Measurements from ENCODE around the gene NXN.
"Not testable (repeated sequence)": the region's sequence is repeated elsewhere in the genome, so short reads cannot be mapped to it uniquely, and the experiment has no call there.

The NXN gene

DNA sequence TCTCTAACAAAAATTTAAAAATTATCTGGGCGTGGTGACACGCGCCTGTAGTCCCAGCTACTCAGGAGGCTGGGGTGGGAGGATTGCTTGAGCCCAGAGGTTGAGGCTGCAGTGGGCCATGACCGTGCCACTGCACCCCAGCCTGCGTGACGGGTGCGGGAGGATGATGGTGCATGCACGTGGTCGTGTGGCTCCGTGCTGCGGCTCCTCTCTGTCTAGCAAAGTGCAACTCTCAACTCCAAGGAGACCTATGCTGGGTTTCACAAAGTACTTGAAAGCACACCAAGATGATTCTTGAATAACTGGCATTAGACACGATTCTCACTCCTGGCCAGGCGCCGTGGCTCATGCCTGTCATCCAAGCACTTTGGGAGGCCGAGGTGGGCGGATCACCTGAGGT, 25.8 kb downstream of the NXN start:
- no peak for DNase-seq (ENCODE audit: low read depth)

GRCh38 chr17:952592-952991, 27.0 kb downstream of the NXN start:
- DNase-seq (ENCODE audit: low read depth), result not testable (repeated sequence)

DNA sequence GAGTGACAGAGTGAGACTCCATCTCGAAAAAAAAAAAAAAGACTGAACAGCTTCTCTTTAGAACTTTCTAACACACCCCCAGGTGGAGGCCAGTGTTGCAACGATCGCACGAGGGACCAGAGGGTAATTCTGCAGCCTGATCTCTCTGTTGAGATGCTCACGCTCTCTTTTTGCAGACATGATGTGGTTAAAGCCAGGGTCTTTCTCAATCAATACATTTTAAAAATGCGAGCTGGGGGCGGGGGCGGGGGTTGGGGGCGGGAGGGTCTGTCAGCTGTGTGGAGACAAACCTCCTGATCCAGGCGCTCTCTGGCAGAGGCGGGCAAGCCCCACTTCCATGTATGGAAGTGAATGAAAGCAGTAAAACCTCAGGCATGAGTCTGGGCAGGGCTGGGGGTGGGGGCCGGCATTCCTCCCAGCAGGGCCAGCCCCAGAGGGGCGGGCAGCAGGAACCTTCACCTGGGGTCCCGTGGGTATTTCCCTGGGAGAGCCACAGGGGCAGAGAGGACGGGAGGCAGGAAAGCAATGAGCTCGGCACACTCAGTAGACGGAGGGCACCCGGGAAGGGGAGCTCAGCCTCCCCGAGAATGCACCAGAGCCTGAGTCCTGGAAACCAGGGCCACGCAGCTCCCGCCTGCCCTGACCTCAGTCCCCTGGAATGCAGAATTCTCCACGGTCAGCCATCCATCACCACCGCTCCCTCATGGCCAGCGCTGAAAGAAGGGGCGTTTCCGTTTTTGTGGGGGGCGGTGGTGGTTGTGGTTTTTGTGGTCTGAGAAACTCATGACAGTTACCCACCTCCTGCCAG, 28.0 kb downstream of the NXN start:
- DNase-seq (ENCODE audit: low read depth), result no peak

DNA sequence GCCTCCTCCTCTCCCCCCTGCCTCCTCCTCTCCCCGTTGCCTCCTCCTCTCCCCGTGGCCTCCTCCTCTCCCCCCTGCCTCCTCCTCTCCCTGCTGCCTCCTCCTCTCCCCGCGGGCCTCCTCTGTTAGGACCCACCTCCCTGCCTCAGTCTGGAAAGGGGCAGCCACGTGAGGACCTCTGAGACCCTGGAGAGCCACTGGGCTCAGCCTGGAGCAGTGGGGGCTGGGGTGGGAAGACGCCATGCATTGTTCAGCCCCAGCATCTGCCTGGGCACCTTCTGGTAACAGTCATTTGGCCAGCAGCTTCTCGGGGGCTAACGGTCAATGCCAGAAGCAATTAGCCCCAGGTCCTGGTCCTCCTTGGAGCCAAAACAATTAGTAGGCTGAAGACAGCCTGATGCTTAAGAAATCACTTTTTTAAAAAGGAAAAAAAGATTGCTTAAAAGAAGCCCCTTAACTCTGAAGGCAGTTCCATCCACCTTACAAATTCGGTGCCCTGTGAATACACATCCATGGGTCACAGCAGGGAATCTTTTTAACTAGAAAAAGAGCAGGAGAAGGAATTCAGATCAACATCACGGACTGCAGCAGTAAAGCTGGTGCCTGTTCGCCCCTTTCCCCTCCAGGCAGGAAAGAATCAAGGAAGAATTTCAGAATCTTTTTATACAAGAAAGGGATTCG, 29.8 kb downstream of the NXN start:
- DNase-seq (ENCODE audit: low read depth), result no peak

- DNase-seq (ENCODE audit: low read depth), result no peak
Observed at GRCh38 chr17:948284-948852, 31.2 kb downstream of the NXN start.

GRCh38 chr17:946510-947236, 32.9 kb downstream of the NXN start:
- no peak for DNase-seq (ENCODE audit: low read depth)

DNA sequence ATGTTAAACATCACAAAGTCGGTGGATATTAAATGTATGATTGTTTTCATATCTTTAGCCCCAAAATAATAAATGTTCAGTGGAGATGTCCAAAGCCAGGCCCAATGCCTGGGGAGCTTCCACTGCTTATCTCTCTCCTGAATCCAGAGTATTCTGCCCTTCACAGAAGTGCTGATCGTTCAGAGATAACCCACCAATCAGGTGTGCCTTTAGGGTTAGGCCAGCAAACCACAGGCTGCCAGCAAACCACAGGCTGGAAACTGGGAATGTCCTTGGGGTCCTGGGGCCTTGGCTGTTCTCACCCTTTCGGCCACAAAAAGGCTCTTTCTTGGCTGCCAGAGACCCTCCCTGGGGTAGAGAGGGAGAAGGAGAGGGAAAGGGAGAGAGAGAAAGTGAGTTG, 33.9 kb downstream of the NXN start:
- no peak for DNase-seq (ENCODE audit: low read depth)

- no peak for DNase-seq (ENCODE audit: low read depth)
Observed at GRCh38 chr17:944266-944826, 35.2 kb downstream of the NXN start.

- DNase-seq (ENCODE audit: low read depth), result no peak
Observed at GRCh38 chr17:935485-935884, 44.1 kb downstream of the NXN start.

DNA sequence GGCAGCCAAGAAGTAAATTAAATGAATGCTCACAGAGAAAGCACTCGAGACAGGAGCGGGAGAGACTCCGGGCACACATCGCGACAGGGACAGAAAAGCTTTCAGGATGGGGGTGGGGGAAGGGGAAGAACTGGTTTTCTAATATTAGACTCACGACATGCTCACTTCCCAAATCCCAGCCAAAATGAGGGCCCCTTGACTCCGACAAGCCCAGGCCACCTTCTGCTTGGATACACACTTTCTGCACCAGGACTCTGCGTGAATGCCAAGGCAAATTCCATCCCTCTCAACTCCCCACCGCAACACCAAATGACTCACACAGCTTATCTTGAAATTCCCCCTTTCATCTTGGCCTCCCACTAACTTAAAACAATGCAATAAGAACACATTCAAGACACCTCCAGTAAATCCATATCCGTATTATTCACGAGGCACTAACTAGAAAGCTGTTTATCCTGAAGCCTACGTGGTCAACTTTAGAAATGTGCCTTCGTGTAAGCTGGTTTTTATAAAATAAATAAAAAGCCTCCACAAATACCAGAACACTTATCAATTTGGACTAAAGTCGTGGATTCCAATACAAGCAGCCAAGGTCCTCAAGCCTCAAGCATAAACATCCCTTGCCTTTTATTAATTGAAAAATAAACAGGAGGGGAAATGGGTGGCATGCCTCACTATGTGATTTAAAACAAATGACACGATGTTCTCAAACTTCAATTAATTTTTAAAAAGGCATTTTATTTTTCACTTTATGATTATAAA, 46.1 kb downstream of the NXN start:
- DNase-seq (ENCODE audit: low read depth), result no peak

- DNase-seq (ENCODE audit: low read depth), result no peak
Observed at GRCh38 chr17:930258-930657, 49.3 kb downstream of the NXN start.

DNA sequence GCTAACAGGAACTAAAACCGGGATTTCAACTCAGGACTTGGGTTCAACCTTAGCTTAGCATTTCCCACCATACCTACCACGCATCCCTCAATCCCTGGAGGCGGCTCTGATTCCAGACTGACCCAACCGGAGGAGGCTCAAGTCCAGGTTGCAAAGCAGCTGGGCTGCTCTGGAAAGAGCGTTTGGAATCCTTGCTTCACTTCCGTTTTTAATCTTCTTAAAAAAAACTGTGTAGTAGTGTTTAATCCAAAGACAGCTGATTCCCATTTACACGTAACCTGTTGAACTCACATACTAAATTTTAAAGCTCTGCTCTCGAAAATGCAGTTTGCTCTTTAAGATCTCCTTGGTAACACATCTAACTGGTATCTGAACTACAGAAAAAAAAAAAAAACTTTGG, 50.0 kb downstream of the NXN start:
- no peak for DNase-seq (ENCODE audit: low read depth)

- DNase-seq (ENCODE audit: low read depth), result no peak
Observed at GRCh38 chr17:927611-928461, 51.7 kb downstream of the NXN start.

- DNase-seq (ENCODE audit: low read depth), result no peak
Observed at GRCh38 chr17:925817-926216, 53.8 kb downstream of the NXN start.

GRCh38 chr17:924711-925475, 54.7 kb downstream of the NXN start:
- no peak for DNase-seq (ENCODE audit: low read depth)

GRCh38 chr17:924306-924705, 55.3 kb downstream of the NXN start:
- not testable (repeated sequence) for DNase-seq (ENCODE audit: low read depth)

GRCh38 chr17:923633-924032, 55.9 kb downstream of the NXN start:
- no peak for DNase-seq (ENCODE audit: low read depth)

DNA sequence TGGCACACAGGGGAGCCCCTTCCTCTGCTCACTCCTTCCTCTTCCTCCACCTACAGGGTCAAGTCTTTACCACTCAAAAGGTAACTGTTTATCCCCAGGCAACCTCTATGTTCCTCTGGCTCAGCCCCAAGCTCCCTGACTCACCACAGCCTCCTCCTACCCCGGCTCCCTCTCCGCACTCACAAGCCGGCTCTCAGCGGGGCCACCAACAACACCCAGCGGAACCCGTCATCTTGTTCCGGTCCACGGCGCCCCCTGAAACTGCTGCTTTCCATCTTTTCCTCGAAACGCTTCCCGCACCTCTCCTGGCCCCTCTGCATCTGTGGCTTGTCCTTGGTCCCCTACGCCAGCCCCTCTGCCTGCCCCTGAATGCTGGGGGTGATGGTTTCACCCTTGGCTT, 58.4 kb downstream of the NXN start:
- no peak for DNase-seq (ENCODE audit: low read depth)

DNA sequence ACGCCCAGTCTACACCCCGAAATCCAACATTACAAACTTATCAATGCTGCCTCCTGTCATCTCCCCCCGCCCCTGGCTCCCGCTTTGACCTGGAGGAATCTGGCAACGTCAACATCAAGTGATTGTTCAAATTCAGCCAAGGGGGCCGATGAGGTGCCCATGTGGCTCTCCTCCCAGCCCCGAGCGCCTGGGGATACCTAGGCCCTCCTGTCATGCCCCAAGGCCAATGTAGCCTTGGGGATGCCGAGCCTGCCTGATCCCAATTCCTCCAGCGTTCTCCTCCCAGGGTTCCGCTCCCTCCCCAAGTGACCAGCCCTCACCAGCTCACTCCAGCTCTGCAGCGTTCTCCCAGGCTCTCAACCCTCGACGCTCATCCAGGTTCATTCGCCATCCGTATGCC, 59.4 kb downstream of the NXN start:
- no peak for DNase-seq (ENCODE audit: low read depth)

All from stimulated activated CD8-positive, alpha-beta memory T cell treated with anti-CD3 and anti-CD28 coated beads, Interleukin-4, amount 100 ng/mL, for 24 hours (primary cell).